Dedifferentiated amniotic fluid mesenchymal stem cell (primary cell): ENCODE results near the gene PDZRN4.

Source experiments
- DNase-seq: peaks from one replicate; pipeline ENCODE4 v3.0.0-alpha.2; 2016; ENCODE audit errors: extremely low spot score

PDZRN4 gene

DNA sequence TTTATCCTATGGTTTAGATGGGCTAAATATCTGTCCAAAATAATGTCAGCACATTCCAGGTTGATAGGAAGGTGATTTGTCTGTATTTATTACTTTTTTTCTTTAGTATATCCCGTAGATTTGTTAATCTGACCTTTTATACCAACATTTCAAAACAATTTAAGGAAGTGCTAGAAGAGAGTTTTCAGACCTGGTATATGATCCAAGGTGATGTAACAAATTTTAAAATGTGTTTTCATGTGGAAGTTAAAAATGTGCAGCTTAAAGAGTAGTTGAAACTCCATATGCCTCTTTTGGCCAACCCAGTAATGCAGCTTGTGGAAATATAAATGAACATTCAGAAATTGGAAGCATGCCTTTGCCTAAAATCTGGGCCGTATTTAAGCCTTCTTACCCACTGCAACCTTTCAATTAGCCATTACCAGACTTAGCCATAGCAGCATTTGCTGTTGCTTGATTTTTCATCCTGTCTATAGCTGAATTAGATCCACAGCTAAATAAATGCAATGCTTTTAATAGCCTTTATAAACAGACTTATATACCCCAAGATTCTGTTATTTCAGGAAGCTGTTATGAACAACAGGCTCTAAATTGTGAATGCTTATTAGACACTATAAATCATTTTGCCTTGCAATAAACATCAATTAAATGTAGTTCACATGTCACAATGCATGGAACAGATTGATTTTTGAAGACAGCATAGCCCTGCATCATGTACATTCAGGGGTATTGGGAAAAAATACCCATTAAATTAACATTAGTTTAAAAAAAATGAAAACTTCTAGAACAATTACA, 271.2 kb downstream of the PDZRN4 start:
- DNase-seq, result no peak

DNA sequence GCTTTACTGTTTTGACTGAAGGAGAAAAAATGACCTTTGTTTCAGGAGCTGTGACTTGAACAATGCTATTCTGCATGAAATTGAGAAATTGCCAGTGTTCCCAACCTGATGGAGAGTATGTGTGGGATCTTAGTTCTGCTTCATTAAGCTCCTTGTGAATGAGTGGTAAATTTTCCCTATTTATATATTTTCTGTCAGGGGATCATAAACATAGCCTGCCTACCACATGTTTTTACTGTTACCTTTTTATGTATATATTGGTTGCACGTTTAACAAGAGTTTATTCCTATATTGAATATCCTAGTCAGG, 271.7 kb downstream of the PDZRN4 start:
- DNase-seq, result no peak

DNA sequence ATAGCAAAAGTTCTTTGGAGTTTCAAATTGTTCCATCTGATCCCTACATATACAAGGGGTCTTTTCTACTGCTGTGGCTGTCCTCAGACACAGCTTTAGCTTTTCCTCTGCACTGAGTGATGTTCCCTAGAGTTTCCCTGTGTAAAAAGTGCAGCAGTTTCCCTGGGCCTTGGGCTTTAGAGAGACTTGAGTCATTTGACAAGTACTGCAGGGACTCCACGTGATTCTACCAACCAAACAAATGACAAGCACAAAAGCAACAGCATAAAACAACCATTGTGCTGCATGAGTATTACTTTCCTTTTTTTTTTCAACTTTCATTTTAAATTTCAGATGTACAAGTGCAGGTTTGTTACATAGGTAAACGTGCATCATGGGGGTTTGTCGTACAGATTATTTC, 272.8 kb downstream of the PDZRN4 start:
- no peak for DNase-seq

DNA sequence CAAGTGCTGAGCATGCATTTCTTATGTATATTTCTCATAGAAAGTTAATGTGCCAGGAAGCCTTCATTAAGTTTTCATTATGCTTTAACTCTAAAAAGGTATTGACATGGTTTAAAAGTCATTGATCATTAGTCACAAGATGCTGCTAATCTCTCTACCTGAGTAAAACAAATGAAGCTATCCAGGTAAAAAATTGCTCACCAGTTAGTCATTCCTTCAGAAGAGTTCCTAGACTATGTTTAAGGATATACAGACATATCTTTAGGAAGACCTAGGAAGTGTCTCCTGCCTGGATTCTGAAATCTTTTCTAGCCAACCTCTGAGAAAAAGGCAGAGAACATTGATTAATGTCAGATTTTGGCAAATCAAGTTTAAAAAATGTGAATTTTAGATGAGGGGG, 274.2 kb downstream of the PDZRN4 start:
- DNase-seq, result no peak

DNA sequence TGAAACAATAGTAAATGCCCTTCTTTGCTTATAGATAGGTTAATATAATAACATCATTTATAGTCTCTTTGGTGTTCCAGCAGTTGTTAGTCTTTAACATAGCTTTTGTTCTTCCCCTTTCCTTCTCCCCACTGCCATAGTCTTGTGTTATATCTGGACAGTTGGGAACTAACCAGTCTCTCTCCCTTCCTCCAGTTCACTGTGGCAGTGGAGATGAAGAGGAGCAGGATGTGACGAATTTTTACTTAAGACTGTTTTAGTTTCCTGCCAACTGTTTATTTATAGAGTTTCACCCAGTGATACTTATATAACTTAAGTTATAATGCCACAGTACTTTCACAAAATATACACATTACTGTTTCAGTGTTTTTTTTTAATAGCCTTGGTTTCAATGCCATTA, 277.4 kb downstream of the PDZRN4 start:
- no peak for DNase-seq

DNA sequence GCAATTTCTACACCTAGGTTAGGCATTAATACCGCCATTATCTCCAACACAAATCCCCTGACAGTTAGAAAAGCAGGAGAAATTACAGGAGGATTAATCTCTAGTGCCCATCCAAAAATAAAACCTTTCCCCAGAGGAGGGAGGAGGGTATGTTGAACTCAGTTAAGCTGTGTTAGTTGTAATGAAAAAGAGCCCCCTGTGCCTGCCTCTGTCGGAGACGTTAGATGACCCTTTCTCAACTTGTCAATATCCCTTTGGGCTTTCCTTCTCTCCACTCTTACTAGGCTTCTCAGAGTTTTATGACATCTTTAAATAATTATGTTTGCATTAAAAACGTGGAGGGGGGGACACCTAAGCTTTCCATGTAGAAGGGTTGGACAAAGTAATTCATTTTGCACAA, 278.2 kb downstream of the PDZRN4 start:
- DNase-seq, result no peak

DNA sequence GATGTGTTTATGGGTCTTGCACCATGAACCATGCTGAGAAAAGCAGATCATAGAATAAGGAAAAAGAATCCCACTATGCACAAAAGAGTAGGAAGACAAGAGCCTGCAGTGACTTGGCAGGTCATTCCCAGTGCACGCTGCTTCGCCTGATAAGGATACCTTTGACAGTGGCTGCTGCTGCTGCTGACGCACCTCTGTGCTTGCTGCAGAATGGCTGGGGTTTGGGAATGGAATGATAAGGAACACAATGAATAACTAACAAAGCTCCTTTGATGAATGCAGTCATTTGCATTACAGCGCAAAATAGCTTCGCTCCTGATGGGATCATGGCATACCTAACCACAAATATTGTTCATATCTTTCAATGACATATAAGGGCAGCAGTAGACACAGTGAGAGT, 278.7 kb downstream of the PDZRN4 start:
- DNase-seq, result no peak

DNA sequence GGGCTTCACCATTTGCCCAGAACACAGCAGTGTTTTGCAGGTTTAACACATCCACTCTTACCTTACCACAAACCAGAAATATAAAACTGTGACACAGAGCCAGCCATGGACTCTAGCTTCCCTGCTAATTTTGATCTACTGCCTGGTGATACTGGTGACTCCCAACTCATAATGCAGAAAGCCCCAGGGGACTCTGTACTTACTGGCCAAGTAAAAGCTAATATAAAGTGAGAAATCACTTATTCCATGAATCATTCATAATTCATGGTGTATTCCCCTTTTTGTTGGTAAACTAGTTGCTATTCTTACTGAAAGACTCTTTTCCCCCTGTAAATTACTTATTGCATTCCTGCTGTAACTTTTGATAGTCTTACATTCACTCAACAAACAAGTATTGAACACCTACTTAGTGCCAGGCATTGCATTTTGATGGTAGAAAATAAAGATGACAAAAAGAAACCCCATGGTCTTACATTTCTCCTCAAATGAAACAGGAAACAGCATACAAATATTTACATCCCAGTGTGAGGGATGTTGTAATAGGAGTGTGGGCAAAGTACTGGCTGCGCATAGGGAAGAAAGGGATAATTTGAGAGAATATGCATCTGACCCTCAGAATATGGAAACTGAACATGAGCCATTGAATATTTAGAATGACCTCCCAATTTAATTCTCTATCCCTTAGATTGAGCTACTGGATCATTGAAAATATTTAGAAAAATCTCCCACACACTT, 279.6 kb downstream of the PDZRN4 start:
- no peak for DNase-seq

DNA sequence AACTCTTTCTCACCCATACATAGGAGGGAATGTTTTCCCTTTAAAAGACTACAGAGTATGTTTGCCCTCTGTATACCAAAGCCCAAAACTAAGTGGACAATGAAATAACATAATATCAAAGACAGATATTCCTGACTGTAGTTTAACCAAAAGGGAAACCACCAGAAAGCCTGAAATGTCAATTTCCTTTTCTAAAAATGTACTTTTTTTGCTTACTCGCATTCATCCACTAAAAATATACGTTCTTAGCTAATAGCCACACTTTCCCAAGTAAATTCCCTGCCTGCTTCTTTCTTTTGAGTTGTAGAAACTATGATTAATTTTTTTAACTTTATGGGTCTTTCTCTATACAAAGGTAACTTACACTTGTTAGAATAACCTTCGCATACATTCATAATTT, 280.2 kb downstream of the PDZRN4 start:
- DNase-seq, result no peak

DNA sequence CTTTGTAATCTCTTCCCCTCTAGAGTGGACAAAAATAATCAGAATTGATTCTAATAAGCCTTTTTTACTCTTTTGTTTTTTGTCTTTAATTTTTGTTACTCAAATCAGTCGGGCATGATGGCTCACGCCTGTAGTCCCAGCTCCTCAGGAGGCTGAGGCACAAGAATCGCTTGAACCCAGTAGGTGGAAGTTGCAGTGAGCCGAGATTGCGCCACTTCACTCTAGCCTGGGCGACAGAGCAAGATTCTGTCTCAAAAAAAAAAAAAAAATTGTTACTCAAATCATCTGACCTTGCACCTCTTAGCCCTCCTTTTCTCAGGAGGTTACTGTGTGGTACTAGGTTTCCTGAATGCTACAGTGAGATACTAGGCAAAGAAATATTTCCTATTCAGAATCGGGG, 280.6 kb downstream of the PDZRN4 start:
- DNase-seq, result no peak

DNA sequence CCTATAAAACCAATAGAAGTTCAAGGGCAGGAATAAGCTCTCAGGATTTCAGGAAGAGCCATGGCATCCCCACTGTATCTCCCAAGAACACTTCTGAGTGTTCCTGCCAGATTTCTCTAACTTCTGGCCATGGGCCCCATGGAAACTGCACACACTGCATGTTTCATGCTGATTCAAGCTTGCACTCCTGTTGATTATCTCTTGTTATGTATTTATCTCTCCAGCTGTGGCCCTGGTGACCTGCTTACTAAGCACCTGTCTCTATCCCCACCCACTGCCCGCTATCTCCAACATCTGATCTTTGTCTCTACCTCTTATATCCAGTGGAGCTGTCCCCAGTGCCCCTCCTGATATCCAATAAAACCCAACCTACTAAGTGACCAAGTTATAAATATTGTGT, 285.3 kb downstream of the PDZRN4 start:
- DNase-seq, result no peak

DNA sequence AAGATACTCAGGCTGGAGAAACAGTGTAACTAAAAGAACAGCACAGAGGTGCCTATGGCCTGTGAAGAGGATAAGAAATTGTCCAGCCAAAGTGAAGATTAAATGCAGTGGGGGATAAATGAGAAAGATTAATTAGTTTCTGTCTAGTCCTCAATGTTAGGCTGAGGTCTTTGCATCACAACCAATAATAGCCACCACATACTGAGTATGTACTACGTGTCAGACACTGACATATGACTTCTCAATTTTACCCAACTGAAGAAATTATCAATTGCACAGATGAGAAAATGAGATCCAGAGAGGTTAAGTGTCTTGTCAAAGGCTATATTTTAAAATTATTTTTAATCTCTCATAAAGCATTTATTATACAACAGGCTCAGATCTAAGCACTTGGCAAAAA, 285.9 kb downstream of the PDZRN4 start:
- no peak for DNase-seq

DNA sequence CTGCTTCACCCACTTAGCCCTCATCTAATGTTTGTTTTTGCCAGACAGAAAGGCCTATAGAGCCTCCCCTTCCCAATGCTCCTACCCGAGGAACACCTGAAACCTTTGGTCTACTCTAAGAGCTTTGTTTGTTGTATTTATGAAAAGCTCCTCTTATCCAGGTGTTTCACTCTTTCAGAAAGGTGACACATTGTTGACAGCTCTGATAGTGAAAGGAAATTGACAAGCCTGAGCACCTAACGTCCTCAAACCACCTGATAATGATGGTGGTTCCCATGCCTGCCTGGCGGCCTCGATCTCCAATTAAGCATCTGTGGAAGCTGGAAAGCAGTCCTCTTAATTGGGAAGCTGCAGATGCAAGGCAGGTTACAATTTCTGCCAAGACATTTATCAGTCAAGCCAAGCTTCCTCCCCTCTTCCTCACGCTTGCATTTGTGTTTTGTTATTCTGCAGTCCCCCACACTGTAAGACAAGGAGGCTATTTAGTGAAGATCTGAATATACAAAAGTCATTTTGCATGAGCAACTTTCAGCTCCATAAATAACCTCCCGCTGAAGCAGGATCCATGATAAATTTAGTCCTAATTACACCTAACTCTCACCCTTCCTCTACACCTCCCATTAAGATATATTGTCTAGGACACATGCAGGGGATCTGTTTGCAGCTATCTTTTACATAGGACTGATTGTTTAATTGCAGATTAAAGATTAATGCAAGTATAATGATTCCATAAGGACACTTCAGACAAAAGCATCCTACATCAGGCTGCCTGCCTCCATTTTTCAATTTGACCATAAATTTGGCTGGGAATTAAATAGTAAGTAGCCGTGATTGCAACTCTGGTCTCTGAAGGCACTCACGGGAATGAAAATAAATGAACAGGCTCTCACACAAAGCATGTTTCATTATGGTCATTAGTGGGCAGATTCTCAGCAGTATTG, 288.6 kb downstream of the PDZRN4 start:
- no peak for DNase-seq

DNA sequence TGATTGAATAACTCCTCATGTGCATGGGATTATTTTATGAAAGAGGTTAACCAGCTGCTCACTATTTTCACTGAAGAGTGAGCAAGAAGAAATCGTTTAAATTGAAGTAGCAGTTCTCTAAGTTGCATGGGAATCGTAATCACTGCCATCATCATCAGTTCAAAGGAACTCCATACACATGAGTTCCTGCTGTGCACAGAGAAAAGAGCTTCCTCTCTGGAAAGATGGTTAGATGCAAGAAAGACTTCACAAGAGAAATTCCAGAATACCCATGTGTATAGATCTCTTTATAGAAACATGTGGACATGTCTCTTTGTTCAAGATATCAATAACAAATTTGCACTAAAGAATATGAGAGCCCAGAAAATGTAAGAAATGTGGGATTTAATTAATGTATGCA, 291.3 kb downstream of the PDZRN4 start:
- no peak for DNase-seq

DNA sequence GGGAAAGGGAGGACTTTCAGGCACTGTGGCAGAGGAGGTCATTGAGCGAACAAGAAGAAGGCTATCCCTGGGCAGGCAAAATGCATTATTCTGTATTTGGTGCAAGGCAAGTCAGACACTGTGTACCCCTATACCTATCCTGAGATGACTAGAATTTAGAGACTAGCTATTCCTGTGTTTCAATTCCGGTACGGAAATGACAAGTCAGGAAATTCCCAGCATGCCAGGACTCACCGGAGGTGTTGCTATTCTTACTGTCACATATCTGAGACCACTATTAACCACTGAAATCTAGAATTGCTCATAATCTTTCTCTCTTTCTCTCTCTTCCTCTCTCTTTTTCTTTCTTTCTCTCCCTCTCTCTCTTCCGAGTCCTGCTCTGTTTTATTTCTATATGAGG, 297.1 kb downstream of the PDZRN4 start:
- DNase-seq, result no peak

DNA sequence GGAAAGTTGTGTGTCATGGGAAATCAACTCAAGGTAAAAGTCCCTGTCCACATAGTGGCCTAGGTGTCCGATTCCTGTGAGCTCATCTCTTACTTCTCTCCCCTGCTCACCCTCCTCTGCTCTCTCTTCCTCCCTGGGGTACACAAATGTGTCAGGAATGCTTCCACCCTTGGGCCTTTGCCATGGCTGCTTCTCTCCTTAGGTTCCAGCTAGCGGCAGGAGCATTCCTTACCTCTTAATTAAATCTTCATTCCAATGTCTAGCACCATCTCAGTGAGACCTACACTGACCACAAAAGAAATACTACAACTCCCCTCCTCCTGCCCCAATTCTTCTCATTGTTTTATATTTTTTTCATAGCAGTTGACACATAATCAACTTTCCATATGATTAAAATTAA, 298.6 kb downstream of the PDZRN4 start:
- no peak for DNase-seq

DNA sequence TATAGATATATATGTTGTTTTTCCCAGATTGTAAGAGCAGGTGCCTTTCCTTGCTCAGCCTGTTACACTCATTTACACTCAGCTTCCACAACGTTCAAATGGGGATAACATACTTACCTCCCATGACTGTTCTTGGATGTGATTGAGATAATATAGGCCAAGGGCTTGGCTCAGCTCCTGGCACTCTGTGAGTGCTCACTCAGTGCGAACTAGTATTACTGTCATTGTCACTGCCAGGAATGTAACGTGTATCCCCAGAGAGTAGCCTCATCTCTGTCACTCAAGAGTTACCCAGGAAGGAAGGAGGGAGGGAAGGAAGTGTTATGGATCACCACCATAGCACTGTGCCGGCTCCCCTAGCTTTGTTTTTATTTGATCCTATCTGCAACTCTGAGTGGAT, 307.9 kb downstream of the PDZRN4 start:
- DNase-seq, result no peak

DNA sequence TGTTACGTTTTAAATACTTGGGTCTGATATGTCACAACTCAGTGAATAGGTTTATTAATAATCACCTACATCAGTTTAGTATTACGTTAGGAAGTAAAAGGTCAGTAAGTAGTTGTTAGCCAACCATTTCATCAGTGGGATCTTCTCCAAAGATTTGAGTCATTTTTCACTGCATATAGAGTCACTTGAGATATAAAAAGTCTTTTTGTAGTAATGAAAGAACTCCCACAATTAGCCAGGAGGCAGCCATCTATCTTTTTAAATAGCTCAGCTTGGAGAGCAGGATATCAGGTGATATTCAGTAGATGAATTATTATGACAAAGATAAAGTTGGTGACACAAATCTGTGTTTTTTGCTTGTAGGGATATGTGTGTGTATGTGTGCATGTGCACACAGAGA, 309.3 kb downstream of the PDZRN4 start:
- DNase-seq, result no peak

DNA sequence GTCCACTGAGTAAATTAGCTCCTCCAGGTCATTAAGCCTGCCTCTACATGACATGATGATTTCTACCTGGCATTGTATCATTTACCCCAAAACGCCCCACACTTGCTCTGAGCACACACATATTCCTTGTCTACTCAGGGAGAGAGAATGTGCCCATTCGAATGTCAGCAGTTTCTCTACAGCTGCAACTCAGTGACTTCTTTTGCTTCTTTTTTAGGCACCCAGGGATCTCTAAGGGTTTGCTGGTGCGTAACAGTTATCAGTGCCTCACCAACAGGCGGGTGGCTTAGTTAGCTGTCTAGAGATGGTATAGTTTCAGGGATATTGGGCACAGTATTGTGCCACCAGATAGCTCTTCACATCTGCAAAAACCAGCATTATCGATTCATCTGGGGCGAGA, 316.9 kb downstream of the PDZRN4 start:
- no peak for DNase-seq

DNA sequence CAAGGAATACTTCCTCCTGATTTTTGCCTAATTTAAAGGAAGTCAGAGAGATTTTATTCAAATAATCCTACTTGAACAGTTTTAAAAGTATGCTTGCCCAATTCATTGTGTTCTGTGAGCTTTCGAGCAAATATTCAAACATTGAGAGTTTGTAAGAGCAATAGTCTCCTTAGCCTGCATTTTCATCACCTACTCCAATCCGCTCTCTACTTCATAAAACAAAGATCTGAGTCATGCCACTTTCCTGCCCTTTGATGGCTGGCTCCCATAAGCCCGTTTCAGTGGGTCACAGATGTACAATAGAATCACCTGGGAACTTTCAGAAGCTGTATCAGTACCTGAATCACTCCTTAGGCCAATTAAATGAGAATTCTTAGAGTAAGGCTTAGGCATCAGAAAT, 319.2 kb downstream of the PDZRN4 start:
- DNase-seq, result no peak

DNA sequence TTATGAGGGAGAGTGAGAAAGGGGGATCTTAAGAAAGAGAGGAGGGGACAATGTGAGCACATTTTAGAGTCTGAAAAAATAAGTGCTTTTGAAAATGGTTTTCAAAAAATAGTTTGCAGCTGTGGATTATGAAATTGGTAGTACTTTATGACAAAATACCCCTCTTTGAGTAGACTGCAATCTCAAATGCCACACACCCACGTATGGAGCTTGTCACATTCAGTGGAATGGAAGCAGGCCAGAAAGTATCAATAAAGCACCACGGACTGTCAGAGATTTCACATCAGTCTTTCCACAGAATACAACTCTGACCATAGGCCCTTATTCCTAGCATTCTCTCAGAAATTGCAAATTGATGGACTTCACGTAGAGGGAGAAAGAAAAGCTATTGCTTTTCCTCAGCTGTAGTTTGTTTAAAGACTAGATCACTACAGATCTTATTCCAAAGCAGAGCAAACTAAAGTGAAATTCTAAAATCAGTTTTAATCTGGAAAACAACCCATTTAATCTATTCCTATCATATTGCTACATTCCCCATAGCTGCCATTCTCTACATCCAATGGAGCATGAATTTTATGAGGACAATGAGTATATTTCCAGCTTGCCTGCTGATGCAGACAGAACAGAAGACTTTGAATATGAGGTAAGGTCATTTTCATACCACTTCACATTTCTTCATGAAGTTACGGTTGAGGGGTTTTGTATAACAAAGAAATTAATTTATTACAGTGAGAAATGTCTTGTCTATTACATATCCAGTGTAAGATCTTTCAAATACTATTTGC, 321.3 kb downstream of the PDZRN4 start:
- no peak for DNase-seq

DNA sequence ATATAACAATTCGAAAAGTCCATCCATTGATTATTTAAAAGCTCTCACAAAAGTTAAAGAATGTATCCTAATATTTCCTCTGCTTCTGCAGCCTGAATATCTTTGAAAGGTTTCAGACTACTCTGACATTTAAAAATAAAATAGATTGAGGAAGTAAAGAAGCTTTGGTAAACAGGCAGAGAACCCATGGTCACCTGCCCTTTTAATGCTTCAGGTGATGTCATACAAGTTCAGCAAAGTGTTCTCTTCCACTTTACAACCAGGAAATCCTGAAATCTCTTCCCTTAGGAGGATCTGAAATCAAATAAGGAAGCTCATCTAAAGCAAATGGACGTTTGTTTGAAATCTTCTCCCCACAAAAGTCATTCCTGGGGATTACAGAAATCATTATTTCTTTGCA, 322.4 kb downstream of the PDZRN4 start:
- DNase-seq, result no peak
